ENCODE results near the gene SRL. TPM values are rescaled to one million over a fixed set of nuclear protein-coding genes. Genes with fewer than 3 reads are reported as not detected.

The SRL gene
- total and polyA plus RNA-seq, 2 donors from 2014 or later, result 2.6 to 3.3 TPM

- Histone ChIP-seq H3K9me3 (ENCODE audit: control insufficient read depth in 2 of 3, insufficient read depth in 1 of 3, low read length in 3 of 3) (no peaks in the 10 kb centered on the region), H3K4me3 (ENCODE audit: low read length in 3 of 3) (no peak overlapping the region), H3K9ac (ENCODE audit: low read length in 3 of 3) (no peak overlapping the region), H3K4me1 (ENCODE audit: control insufficient read depth in 2 of 3, insufficient read depth in 2 of 3, low read depth in 1 of 3, low read length in 3 of 3) (peaks cover 0 to 23% (median 13%) of the 10 kb centered on the region in 3 donors), H3K27ac (ENCODE audit: low read depth in 2 of 2, low read length in 2 of 2) (no peak overlapping the region), H3K27me3 (ENCODE audit: control insufficient read depth, insufficient read depth, low read length) (no peaks in the 10 kb centered on the region), H3K36me3 (ENCODE audit: control insufficient read depth in 2 of 3, insufficient read depth in 3 of 3, low read length in 3 of 3) (no peaks in the 10 kb centered on the region)
- FAIRE-seq (no peak), DNase-seq (no peak)
- TF ChIP-seq CTCF (IDR thresholded peaks at IDR 0.05; ENCODE audit: borderline replicate concordance, extremely low read depth, insufficient read depth), result no peak
- intact Hi-C loops (cut with DNase I), result no loop called here
Measured at GRCh38 chr16:4216596-4216995, 25.3 kb downstream of the SRL start.

DNA sequence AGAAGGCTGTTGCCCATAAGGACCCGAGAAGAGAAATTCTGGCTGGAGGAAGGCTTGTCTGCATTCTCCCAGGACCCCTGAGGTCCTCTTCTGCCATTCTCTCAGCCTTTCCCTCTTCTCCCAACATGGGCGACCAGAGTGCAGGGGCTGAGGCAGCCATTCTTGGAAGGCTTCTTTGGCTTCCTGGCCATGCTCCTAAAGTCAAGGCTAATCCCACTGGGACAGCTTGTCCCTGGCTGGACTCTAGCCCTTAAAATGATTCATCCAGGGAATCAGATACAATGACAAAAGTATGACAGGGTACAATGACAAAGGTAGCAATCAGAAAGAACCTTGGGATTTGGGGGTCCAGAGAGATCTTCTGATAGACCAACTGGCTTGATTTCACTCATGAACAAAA is 26.8 kb downstream of the SRL start:
- no peak overlapping the region for H3K27ac ChIP-seq (ENCODE audit: low read depth in 2 of 2, low read length in 2 of 2)
- no peaks in the 10 kb centered on the region for H3K9me3 ChIP-seq (ENCODE audit: control insufficient read depth in 2 of 3, insufficient read depth in 1 of 3, low read length in 3 of 3)
- intact Hi-C loops (cut with DNase I), result no loop called here
- H3K36me3 ChIP-seq (ENCODE audit: control insufficient read depth in 2 of 3, insufficient read depth in 3 of 3, low read length in 3 of 3), result no peaks in the 10 kb centered on the region
- H3K4me3 ChIP-seq (ENCODE audit: low read length in 3 of 3), result no peak overlapping the region
- no peak for TF ChIP-seq CTCF (IDR thresholded peaks at IDR 0.05; ENCODE audit: borderline replicate concordance, extremely low read depth, insufficient read depth)
- DNase-seq (no peak), FAIRE-seq (no peak)
- H3K27me3 ChIP-seq (ENCODE audit: control insufficient read depth, insufficient read depth, low read length), result no peaks in the 10 kb centered on the region
- H3K9ac ChIP-seq (ENCODE audit: low read length in 3 of 3), result no peak overlapping the region
- peaks cover 0 to 23% (median 13%) of the 10 kb centered on the region in 3 donors for H3K4me1 ChIP-seq (ENCODE audit: control insufficient read depth in 2 of 3, insufficient read depth in 2 of 3, low read depth in 1 of 3, low read length in 3 of 3)

DNA sequence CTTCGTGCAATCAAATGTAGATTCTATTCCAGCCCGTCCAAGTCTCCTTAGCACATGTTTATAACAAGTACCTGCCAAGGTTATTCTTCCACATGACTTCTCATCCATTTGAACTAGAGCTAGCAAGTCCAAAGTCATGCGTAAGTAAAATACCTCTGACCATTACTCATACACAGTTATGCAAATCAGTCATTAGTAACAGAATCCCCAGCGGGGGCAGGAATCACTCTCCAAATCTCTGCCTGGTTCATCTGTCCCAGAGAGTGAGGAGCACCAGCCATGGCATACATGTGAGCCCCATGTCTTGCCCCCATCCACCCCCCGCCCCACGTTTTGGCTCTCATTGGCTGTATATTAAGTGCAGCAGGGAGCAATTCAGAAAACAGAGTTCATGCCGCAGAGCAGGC is 27.7 kb downstream of the SRL start:
- TF ChIP-seq CTCF (IDR thresholded peaks at IDR 0.05; ENCODE audit: borderline replicate concordance, extremely low read depth, insufficient read depth), result no peak
- Histone ChIP-seq H3K36me3 (ENCODE audit: control insufficient read depth in 2 of 3, insufficient read depth in 3 of 3, low read length in 3 of 3) (no peaks in the 10 kb centered on the region), H3K4me3 (ENCODE audit: low read length in 3 of 3) (no peak overlapping the region), H3K4me1 (ENCODE audit: control insufficient read depth in 2 of 3, insufficient read depth in 2 of 3, low read depth in 1 of 3, low read length in 3 of 3) (peaks cover 0 to 27% (median 13%) of the 10 kb centered on the region in 3 donors), H3K27me3 (ENCODE audit: control insufficient read depth, insufficient read depth, low read length) (no peaks in the 10 kb centered on the region), H3K27ac (ENCODE audit: low read depth in 2 of 2, low read length in 2 of 2) (peak overlapping the region; percentile 93 to 94), H3K9me3 (ENCODE audit: control insufficient read depth in 2 of 3, insufficient read depth in 1 of 3, low read length in 3 of 3) (no peaks in the 10 kb centered on the region), H3K9ac (ENCODE audit: low read length in 3 of 3) (peak overlapping the region in 1 of 3 donors; percentile 36)
- intact Hi-C loops (cut with DNase I), result no loop called here
- FAIRE-seq (peak; percentile 82), DNase-seq (peak in 2 of 5 donors; percentile 47 to 66)

DNA sequence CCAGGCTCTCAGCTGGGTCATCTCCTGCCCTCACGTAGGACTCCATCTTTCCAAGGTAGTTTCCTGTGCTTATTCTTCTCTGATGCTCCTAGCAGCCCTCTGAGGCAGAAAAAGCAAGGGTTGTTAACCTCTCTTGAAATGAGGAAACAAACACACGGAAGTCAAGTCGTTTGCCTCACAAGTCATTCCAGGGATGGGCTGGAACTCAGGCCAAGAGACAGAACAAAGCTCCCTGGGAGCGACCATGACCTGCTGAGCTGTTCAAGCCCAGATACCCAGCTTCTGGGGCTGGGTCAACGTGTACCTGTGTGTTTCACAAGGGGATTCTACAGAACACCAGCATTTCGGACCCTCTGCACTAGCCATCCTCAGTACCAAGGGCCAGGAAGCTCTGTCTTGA is 28.1 kb downstream of the SRL start:
- DNase-seq, result no peak
- no peak for FAIRE-seq
- intact Hi-C loops (cut with DNase I), result no loop called here
- Histone ChIP-seq H3K9ac (ENCODE audit: low read length in 3 of 3) (peak overlapping the region in 1 of 3 donors; percentile 36), H3K9me3 (ENCODE audit: control insufficient read depth in 2 of 3, insufficient read depth in 1 of 3, low read length in 3 of 3) (no peaks in the 10 kb centered on the region), H3K27ac (ENCODE audit: low read depth in 2 of 2, low read length in 2 of 2) (peak overlapping the region; percentile 85 to 94), H3K27me3 (ENCODE audit: control insufficient read depth, insufficient read depth, low read length) (no peaks in the 10 kb centered on the region), H3K4me3 (ENCODE audit: low read length in 3 of 3) (no peak overlapping the region), H3K36me3 (ENCODE audit: control insufficient read depth in 2 of 3, insufficient read depth in 3 of 3, low read length in 3 of 3) (no peaks in the 10 kb centered on the region), H3K4me1 (ENCODE audit: control insufficient read depth in 2 of 3, insufficient read depth in 2 of 3, low read depth in 1 of 3, low read length in 3 of 3) (peaks cover 0 to 28% (median 13%) of the 10 kb centered on the region in 3 donors)
- no peak for TF ChIP-seq CTCF (IDR thresholded peaks at IDR 0.05; ENCODE audit: borderline replicate concordance, extremely low read depth, insufficient read depth)
